Measurements from ENCODE around the gene FGF1.

DNA sequence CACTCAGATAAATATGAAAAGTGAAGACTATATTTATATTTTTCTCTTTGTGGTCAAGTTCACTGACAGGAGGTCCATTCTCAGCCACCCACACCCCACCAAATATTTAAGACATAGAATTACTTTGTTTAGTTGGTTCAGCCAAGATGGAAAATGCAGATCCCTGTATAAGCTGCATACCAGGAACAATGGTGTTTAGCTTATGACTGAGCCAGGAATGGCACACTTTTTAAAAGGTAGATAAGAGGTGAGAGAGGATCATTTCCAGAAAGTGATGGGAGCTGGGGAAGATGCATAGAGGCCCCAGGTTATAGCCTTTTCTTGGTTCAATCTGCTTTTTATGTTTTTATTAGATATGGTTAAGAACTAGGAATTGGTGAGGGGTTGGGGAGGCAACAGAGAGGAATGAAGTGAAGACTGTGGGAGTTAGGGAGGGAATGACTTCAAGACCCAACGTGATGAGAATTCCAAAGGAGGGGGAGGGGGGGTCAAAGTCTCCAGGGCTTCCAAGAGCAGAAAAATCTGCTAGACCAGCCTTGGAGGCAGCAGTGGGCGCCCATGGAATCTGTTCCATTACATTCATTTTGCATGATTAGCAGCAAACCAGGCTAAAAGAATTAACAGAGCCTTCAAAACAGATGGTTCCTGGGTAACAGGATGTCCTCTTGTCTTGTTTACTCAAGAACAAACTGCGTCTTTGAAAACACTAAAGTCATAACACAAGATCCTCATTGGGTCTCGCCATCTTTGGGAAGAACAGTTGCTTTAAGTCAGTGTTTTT is 95.2 kb downstream of the FGF1 start:
- TF ChIP-seq, protein P1, sequence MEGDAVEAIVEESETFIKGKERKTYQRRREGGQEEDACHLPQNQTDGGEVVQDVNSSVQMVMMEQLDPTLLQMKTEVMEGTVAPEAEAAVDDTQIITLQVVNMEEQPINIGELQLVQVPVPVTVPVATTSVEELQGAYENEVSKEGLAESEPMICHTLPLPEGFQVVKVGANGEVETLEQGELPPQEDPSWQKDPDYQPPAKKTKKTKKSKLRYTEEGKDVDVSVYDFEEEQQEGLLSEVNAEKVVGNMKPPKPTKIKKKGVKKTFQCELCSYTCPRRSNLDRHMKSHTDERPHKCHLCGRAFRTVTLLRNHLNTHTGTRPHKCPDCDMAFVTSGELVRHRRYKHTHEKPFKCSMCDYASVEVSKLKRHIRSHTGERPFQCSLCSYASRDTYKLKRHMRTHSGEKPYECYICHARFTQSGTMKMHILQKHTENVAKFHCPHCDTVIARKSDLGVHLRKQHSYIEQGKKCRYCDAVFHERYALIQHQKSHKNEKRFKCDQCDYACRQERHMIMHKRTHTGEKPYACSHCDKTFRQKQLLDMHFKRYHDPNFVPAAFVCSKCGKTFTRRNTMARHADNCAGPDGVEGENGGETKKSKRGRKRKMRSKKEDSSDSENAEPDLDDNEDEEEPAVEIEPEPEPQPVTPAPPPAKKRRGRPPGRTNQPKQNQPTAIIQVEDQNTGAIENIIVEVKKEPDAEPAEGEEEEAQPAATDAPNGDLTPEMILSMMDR (conservative IDR thresholded peaks at IDR 0.05; ENCODE audit: low read depth, low read length) = no peak
- TF ChIP-seq MAFK (IDR thresholded peaks at IDR 0.05; ENCODE audit: low read depth, low read length) (no peak), POLR2A (IDR thresholded peaks at IDR 0.05; ENCODE audit: low read depth, low read length) (no peak), RFX5 (IDR thresholded peaks at IDR 0.05; ENCODE audit: low read depth, low read length) (no peak), BHLHE40 (IDR thresholded peaks at IDR 0.05; ENCODE audit: low read depth, low read length) (no peak), CEBPB (IDR thresholded peaks at IDR 0.05; ENCODE audit: low read depth, low read length) (no peak)
